GM18520 (cell line): ENCODE results near the gene PITPNB.

Experiments used
- ATAC-seq: cut with Tn5 transposase; IDR thresholded peaks from one replicate; pipeline ENCODE4 v1.9.1; 2021; ENCODE audit not compliant: unreplicated experiment

Gene PITPNB

DNA sequence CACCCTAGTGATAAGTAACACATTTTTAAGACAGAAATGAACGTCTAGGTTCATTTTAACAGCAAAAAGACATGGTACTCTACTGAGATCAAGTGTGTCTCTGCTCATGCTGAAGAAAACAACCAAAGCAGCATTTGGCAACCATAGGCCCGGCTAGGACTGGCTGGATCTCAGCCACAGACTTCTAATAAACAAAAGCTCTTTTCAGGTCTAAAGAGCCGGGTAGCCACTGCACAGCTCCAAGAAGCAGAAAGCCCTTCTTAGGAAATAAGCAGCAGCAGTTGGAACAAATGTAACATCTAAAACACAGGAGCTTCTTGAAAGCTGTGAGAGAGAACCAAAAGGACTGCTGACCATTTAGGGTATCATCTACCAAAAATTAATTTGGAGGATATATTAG lies 37.6 kb downstream of the PITPNB start:
- ATAC-seq = no peak

DNA sequence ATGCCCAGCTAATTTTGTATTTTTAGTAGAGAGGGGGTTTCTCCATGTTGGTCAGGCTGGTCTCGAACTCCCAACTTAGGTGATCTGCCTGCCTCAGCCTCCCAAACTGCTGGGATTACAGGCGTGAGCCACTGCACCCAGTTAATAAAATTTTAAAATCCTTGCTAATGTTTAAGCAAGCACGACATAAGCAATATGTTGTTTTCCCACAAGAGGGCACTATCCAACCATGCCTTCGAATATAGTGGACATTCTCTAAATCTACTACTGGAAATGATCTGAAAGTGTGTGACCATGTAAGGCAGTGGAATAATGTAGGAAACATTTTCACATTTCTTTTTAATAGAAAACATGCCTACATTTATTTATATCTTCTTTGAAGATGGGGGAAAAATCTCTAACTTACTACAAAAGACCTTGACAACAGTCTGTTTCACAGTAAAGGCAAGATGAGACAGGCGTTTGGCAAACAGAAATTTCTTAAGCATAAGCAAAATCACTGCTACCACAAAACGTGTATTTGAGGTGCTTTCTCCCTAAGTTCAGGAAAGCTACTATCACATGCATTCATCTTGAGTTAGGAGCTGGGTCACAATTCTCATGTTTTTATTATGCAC lies 38.2 kb downstream of the PITPNB start:
- no peak for ATAC-seq

DNA sequence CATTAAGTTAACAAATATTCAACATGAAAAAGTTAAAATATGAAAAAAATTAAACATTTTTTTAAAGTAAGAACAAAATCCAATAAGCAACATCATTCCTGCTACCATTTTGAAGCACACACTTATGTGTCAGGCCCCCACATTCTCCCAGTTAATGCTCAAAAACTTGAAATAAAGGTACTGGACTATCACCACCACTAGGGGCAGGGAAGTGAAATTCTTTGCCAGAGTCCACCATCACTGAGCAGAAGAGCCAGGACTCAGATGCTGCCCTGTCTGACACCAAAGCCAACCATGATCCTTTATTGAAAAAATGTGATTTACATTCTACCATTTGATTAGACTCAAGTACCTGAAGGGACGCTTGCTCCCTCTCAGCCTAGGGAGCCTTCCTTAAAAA lies 39.1 kb downstream of the PITPNB start:
- ATAC-seq = no peak

DNA sequence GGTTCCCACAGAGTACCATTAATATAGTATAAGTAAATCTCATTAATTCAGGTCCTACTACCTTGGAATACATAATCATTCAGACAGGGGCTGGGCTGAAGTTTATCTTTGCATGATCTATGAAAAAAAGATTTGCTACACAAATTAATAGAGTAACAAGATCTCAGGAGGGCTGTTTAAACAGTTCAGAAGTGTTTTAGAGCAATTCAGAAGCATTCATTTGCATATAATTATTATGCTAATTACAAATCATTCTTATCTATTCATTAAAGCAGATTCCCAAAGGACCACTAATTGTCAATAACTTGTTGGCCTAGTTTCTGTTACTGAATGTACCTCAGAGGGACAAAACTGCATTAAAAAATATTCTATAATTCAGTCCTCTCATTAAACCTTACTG lies 40.5 kb downstream of the PITPNB start:
- no peak for ATAC-seq

DNA sequence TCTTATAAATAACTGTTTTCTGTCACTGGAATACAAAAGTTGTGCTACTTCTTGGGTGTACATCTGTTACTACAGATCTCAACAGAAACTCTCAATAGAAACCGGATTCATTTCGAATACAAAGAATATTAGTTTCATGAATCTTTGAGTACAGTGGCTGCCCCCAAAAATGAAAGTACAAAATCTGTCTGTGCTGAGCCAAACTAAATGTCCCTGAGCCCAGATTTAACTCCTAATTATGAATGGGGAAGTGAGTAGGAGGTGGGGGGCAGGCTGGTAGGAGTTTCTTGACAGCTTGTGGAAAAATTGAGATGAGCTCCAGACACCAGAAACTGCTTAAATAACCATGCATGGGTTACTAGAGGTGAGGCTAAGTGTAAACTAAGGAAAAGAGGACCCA lies 41.6 kb downstream of the PITPNB start:
- no peak for ATAC-seq

DNA sequence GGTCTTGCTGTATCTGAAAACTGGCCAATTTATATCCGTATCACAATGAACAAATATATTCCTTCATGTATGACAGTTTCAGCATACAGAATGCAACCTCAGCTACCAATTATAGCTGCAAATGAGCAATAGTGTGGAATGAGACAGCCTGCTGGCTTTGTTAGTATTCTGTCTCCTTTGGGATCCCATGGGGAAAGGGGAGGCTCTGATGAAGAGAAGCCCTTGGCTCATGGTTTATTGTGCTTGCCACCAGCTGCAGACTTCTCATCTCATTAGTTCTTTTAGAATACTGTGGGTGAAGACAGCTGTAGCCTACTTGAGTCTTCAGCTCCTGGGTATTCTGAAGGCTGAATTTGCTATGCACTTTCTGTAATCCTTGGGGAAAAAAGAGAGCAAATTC lies 42.4 kb downstream of the PITPNB start:
- ATAC-seq = no peak

DNA sequence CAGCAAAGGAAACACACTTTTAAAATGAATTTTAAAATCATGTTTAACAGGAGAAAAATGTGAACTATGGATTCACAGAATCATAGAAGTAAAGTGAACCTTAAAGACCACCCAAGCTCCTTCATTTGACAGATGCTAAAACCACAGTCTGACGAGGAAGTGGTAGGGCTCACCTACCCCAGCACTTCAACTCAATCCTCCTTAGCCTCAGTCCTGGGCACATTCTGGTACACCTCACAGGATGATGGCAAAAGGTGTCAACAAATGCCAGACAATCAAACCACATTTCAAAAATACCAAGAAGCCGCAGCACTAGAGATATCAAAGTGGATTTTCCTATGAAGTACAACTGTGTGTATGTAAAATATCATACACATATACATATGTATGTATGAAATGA lies 43.1 kb downstream of the PITPNB start:
- ATAC-seq = no peak

DNA sequence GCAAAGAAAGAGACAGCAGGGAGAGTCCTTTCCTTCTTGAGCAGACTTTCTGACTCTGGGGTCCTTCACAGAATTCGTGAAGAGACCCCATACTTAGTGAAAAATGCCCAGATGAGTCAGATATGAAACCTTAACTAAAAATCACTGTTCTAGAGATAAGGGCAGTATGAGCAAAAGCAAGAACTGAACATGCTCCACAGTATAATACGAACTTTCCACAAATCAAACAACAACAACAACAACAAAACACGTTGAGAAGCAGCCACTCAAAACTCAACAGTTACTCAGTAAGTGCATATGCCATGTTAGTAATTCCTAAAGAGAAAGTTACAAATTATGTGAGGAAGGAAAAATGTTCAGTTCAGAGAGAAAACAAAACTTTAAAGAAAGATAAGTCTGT lies 44.3 kb downstream of the PITPNB start:
- no peak for ATAC-seq

DNA sequence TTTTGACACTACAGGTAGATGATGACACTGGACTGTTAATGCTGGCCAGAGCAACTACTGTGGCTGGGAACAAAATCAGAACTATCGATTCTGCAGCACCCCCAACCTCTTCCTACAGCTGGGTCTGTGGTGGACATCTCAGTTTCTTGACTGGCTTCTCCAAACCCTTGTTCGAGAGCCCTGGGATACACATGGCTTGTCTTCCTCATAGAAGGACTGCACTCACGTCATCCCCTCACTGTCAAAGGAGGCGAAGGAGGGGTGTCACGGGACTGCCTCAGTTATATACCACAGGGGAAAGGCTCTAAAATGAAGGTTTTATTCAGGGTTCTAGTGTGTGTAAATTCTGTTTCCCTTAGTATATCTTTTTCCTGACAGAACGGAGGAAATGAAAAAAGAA lies 44.9 kb downstream of the PITPNB start:
- ATAC-seq = no peak

DNA sequence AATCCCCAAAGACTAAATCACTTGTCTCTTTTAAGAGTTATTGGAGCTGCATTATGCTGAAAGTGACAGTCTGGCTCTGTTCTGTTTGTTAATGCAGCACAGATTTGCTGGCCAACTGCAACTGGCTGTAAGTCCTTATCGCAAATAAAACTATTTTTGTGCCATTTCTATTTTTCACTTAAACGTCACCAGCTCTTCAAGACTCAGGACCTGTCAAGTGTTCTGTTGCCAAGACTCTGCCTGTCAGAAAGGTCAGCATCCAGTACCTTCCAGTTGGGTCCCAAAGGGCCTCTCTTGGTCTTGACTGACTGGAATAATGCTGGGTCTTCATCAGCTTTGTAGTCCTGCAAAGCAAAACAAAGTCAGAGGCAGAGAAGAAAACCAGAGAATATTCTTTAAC lies 45.6 kb downstream of the PITPNB start:
- ATAC-seq = no peak

DNA sequence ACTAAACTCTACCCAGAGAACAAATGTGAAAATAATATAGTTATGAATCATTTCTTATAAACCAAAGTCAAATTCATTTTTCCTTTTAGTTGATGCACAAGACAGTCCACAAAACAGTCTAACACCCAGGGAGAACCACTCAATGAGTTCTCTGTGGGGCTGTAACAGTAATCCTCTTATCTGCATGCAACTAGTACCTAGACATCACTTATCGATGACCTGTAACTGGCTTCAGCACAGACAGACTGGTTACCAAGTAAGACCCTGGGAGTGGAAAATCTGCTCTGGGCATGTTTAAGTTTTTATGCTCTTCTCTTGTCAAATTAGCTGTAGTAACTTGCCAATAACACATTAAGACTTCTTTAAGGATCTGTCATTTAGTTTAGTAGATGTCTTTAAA lies 46.6 kb downstream of the PITPNB start:
- ATAC-seq = no peak

DNA sequence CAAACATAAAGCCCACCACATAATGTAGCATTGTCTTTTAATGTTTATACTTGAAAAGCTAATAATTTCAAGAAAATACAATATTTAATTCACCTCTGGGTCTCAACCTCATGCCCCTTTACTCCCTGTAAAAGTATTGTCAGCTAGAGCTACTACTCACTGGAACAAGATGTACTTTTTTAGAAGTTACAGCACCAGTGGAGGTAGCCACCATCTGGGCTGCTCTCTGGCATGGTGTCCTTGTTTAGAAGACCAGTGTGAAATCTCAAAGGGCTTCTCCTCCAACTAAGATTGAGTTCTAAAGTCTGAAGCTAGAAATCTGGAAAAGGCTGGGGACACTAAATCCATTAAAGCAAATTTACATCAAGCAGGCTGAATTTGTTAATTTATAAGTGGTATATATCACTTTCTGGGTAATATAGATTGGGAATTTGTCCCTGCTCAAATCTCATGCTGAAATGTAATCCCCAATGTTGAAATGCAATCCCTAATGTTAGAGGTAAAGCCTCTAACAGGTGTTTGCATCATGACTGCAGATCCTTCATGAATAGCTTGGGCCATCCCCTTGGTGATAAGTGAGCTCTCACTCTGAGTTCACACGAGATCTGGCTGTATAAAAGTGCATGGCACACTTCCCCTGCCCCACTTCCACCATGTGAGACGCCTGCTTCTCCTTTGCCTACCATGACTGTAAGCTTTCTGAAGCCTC lies 47.6 kb downstream of the PITPNB start:
- ATAC-seq = no peak

DNA sequence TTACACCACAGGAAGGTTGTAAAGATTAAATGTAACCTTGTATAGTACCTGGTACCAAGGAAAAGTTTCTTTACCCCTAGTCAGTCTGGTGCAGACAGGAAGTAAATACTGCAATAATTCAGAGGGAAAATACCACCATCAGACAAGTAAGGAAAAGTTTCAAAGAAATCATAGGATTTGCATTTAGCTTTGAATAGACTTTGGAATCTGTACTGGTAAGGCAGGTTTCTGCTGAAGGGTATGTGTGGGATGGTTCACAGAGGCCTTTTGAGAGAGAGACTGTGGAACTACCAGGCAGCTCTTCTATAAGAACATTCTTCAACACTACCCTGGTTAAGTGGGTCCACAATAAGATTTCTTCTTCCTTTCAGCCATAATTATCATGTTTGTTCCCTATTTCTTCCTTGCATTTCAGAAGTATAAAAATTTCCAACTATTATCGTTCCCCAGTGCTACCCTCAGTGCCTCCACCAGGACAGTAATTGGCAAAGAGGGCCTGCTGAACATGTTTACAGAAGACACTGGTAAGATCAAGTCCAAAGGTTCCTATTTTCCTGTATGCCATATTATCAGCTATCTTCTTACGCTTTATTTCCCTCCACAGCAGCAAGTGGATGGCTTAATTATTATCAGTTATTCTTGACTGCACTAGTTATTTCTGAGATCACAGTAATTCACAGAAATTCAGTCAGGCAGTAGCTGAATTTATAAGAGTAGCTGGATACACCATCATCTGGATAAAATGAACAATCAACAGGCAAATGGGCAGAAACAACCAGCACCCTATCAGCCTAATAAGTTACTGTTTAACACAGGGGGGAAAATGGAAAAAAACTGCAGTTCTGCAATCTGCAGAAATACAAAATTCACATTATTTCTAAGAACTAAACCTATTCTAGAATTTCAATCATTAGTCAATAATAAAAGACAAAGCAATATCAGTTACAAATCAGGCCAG lies 48.5 kb downstream of the PITPNB start:
- no peak for ATAC-seq

DNA sequence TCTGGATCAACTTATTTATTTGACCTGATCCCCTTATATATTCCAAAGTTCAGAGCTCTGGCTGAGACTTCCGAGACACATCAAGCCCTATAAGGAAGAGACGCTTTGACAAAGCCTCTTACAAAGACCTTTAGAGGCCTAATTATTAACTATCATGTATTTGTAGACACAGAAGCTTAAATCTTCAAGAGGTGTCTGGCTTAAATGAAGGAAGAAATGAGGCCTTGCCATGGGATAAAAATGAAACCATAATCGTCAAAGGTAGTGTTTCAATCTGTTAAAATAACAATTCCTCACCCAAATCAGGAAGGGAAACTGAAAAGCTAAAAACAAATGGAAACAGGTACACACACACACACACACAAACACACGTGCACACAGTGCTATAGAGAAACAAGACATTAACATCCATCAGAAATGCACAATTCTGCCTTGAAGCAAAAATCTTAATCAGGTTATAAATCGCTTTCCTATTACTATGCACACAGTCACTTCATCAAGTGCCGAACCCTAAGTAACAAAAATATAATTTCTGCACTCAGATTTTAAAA lies 50.2 kb downstream of the PITPNB start:
- ATAC-seq = no peak

DNA sequence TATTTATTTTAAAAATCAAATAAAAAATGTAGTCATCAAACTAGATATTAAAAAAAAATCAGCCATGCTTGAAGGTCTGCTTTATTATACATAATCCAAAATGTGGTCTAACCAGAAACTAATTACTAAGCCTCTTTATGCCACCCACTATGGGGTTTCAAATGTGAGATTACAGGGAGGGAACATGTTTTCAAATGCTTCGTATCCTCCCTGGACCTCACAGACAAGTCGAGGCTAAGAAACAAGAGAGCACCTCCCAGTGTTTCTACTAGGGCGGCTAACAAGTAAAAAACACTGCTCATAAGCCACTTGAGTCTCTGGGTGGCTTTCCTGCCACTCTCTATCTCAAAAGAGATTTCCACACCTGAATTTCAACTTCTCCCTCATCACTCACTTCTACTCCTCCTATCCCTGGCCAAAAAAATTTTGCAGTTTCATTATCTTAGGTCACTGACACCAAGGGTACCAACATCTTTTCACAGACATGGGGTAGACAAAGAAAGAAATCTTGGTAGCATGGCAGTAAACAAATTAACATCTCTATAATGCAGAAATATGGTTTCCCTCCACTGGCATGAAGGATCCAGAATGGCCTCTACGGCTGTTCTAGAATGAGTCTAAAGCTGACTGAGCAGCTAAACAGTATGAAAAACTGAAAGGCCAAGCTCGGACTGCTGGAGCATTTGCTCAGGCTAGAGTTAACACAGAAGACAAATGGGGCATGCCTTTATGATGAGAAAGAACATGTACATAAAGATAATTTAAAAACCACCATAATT lies 50.9 kb downstream of the PITPNB start:
- ATAC-seq = no peak

DNA sequence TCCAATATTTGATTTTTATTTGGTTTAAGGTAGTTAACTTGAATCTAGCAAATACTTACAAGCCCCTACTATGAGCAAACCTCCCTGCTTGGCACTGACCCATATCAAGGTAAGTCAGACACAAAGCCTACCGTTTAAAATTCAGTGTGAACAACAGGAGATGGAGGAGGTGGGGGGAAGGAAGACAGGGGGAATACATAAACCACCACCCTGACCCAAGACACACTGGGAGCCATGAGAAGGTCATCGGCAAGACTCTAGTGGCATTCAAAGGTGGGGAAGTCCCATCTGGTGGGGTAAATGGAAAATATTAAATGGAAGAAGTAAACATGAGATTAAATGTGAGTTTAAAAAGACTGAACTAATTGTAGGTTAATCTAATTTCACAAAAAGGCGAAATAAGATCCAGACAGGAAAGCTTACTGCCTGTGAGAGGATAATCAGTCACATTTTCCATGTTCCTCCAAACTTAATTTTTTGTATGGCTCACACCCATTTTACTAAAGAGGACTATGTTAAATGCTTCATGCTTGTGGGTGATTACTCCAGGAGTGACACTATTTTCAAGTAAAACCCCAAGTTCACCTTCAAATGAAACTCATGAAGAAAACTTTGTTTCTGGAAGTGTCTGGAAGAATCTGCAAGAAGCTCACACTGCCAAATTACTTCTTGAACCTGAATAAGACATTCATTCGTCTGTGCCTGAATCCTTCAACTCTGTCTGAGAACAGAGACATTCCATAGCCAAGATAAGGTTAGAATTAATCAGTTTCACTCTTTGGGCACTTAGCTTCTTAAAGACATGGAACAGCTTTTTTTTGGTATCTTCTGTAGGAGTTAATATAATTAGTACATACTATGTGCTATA lies 51.7 kb downstream of the PITPNB start:
- no peak for ATAC-seq

DNA sequence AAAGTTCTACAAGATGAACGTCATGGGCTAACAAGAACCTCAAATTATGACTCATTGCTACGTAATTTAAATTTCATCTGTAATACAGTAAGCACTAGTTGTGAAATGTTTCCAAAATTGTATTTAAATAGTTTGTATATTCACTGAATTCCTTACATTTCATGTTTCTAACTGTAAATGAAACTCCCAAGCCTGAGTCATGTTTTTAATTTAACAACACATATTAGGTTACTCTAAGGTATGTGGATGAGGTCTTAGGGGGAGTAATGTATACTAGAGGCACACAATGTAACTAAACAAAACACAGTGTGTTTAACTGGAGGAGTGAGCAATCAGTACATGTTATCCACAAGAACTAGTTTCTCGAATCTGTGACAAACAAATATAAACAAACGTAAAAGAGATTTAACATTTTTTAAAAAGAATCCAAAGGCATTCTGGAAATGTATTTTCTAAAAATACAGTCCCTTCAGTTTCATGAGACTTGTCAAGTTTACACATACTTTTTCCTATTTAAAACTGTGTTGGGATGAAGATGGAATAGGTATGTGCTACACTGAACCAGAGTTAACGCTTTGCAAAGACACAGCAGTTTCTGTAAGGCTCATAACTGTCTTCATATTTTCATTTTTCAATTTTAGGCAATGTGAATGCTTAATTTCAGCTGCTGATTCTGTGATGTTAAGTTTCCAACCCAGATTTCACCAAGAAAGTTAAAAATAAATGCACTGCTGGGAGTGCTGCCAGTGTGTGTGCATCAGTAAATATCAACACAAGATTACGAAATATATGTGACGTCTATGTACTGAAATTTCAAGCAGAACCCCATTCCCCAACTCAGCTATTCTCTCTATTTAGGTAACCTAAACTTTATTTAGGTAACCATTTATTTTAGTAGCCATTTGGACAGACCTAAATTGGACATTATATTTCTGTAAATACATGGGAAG lies 52.6 kb downstream of the PITPNB start:
- no peak for ATAC-seq

DNA sequence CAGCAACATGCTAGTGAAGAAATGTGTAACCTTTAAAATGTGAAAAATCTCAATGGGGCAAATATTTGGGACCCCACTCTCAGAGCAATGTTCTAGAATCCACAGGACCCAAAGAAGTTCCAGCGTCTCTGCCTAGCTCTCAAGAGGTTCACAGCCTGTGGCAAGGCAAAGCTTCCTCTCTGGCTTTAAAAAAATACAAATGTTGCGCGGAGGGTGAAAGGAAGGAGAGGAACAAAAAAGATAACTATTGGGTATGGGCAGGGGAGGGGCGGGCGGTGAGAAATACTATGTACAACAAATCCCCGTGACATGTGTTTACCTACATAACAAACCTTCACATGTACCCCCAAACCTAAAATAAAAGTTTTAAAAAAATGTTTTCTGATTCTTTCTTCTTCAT lies 53.6 kb downstream of the PITPNB start:
- ATAC-seq = no peak

DNA sequence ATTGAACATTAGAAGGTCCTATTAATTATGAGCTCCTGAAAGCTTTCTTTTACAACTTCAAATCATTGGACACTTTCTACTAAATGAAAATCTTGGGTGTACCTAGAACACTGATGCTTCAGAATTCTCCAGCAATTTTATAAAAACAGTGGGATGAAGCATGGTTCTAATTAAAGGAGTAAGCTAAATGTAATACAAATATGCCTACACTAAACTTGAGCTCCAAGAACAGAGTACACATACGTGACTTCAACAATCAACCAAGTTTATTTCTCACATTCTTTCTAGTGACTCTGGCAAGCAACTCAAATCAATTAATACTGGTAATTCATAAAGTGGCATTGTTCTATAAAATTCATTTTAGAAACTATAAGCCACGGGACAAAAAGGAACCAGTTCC lies 55.5 kb downstream of the PITPNB start:
- no peak for ATAC-seq
